K562 (cell line): Measurements from ENCODE around the gene EHD2. TPM values are rescaled to one million over a fixed set of nuclear protein-coding genes. Genes with fewer than 3 reads are reported as not detected.

Experiments used
- ATAC-seq: fragments of 200-7000 bp; cut with Tn5 transposase; 3 replicates; pipeline ENCODE4 v1.9.1; 2020; ENCODE audit warnings: moderate library complexity
- BruUV-seq: library from RNA; stranded (reverse); fragments of 400-500 nt; replicated peaks from 2 replicates; lab custom pipeline; 2021; lab: Mats Ljungman, UMichigan
- CTCF ChIA-PET: fragments of 300-600 bp; formaldehyde crosslinking; extraction: SDS; loops from one replicate; lab custom pipeline; 2021; ENCODE audit warnings: low intra/inter-chr PET ratio; lab: Yijun Ruan, JAX
- POLR2A ChIA-PET: fragments of 300-600, 350-650 bp; sonication (Branson Sonifier 250); formaldehyde crosslinking; extraction: SDS; loops from one replicate; lab custom pipeline; 2021; ENCODE audit warnings: antibody characterized with exemption, inconsistent platforms; lab: Yijun Ruan, JAX
- DNase-seq, 4 experiments: peaks; one replicate each; pipeline versions ENCODE4 v3.0.0 to v3.0.0-alpha.2; 2011 to 2018; ENCODE audit warnings: low spot score in 3 of 4, mixed read lengths in 3 of 4; ENCODE audit errors: extremely low read depth in 1 of 4
- FAIRE-seq: peaks from 2 replicates; lab custom pipeline; 2011; peaks lifted over from hg19 to GRCh38; lab: Jason Lieb, UNC
- H2AFZ ChIP-seq: 2 replicates; pipeline ENCODE4 v1.6.0; 2011; ENCODE audit warnings: low read depth, low read length, control low read depth, inconsistent platforms
- H3K27ac ChIP-seq: fragments of 200-600 bp; 3 replicates; pipeline ENCODE4 v1.8.0; 2011; ENCODE audit warnings: low read depth, mild to moderate bottlenecking, control low read depth, inconsistent platforms, low read length, moderate library complexity, mixed read lengths; ENCODE audit errors: extremely low read depth
- H3K27me3 ChIP-seq, 2 experiments: fragments of 300-600 bp in 1 of 2; 2 replicates in 1 of 2; 3 replicates in 1 of 2; pipeline versions ENCODE4 v1.6.0 to v1.8.0; 2011; ENCODE audit warnings: inconsistent platforms in 2 of 2, low read length in 2 of 2, mild to moderate bottlenecking in 1 of 2, mixed read lengths in 1 of 2, moderate library complexity in 1 of 2; ENCODE audit not compliant: control insufficient read depth in 2 of 2, insufficient read depth in 2 of 2
- H3K36me3 ChIP-seq: fragments of 300-600 bp; 3 replicates; pipeline ENCODE4 v1.8.0; 2011; ENCODE audit warnings: mild to moderate bottlenecking, low read length, inconsistent platforms; ENCODE audit not compliant: control insufficient read depth, insufficient read depth
- H3K4me1 ChIP-seq, 2 experiments: fragments of 200-600 bp in 1 of 2; replicated peaks in 1 of 2; 2 replicates in 1 of 2; 3 replicates in 1 of 2; pipeline versions ENCODE4 v1.5.1 to v1.8.0; 2011; ENCODE audit warnings: inconsistent platforms in 2 of 2, low read length in 2 of 2, mild to moderate bottlenecking in 1 of 2, mixed read lengths in 1 of 2, moderate library complexity in 1 of 2; ENCODE audit not compliant: control insufficient read depth in 2 of 2, insufficient read depth in 2 of 2
- H3K4me2 ChIP-seq: 2 replicates; pipeline ENCODE4 v1.6.1; 2011; ENCODE audit warnings: low read length, control low read depth, inconsistent platforms, mixed read lengths; ENCODE audit not compliant: insufficient read depth
- H3K4me3 ChIP-seq: fragments of 200-600 bp; sonication (generic), shearing (Covaris generic); 2 replicates; pipeline ENCODE4 v1.5.1; 2016; ENCODE audit warnings: control low read depth, inconsistent platforms
- H3K79me2 ChIP-seq: fragments of 200-600 bp; 3 replicates; pipeline ENCODE4 v1.8.0; 2011; ENCODE audit warnings: low read length, inconsistent platforms; ENCODE audit not compliant: control insufficient read depth, insufficient read depth
- H3K9ac ChIP-seq, 2 experiments: 2 replicates each; pipeline versions ENCODE4 v1.6.0 to v1.6.1; 2011; ENCODE audit warnings: low read depth in 2 of 2, low read length in 2 of 2, control low read depth in 1 of 2, inconsistent platforms in 1 of 2, mild to moderate bottlenecking in 1 of 2, mixed read lengths in 1 of 2; ENCODE audit not compliant: insufficient read depth in 1 of 2
- H3K9me1 ChIP-seq: one replicate; pipeline ENCODE4 v1.6.0; 2011; ENCODE audit warnings: inconsistent platforms, mild to moderate bottlenecking, low read length, moderate library complexity; ENCODE audit not compliant: control insufficient read depth, insufficient read depth
- H3K9me3 ChIP-seq: replicated peaks from 2 replicates; pipeline ENCODE4 v1.5.1; 2011; ENCODE audit warnings: low read depth, low read length, inconsistent platforms; ENCODE audit not compliant: control insufficient read depth, insufficient read depth
- H4K20me1 ChIP-seq: replicated peaks from 2 replicates; pipeline ENCODE4 v1.6.1; 2011; ENCODE audit warnings: low read length, inconsistent platforms, mixed read lengths; ENCODE audit not compliant: control insufficient read depth, insufficient read depth
- DDX20 ChIP-seq: fragments of 450-650 bp; IDR thresholded peaks from 2 replicates; pipeline ENCODE4 v1.6.1; 2016; ENCODE audit warnings: missing genetic modification characterization, low read depth, mild to moderate bottlenecking, missing compliant biosample characterization, moderate library complexity
- GTF2F1 ChIP-seq: IDR thresholded peaks from 2 replicates; pipeline ENCODE4 v1.6.1; 2011; ENCODE audit warnings: low read depth, low read length, improper control_type of control experiment
- KDM1A ChIP-seq, 2 experiments: fragments of 450-650 bp; IDR thresholded peaks; 2 replicates each; pipeline ENCODE4 v1.6.1; 2016; ENCODE audit warnings: mild to moderate bottlenecking in 2 of 2
- NR1H2 ChIP-seq: sonication (generic); formaldehyde crosslinking; IDR thresholded peaks from 2 replicates; pipeline ENCODE4 v1.4.0; 2020; ENCODE audit warnings: mild to moderate bottlenecking, missing genetic modification reagents
- RBM34 ChIP-seq: fragments of 200-400 bp; formaldehyde crosslinking; IDR thresholded peaks from 2 replicates; pipeline ENCODE4 v1.6.1; 2018; ENCODE audit warnings: low read length, borderline replicate concordance; ENCODE audit not compliant: insufficient read depth
- RFX7 ChIP-seq: fragments of 250-450 bp; sonication (Bioruptor Pico); IDR thresholded peaks from 2 replicates; pipeline ENCODE4 v1.5.1; 2021; ENCODE audit warnings: mild to moderate bottlenecking
- SP1 ChIP-seq: sonication (generic); formaldehyde crosslinking; IDR thresholded peaks from 2 replicates; pipeline ENCODE4 v1.8.1; 2022; ENCODE audit warnings: mild to moderate bottlenecking, missing genetic modification reagents
- ZKSCAN1 ChIP-seq: fragments of 150-350 bp; IDR thresholded peaks from 2 replicates; pipeline ENCODE4 v1.6.1; 2016; ENCODE audit warnings: low read depth, low read length
- WGBS: fragments of 100-300 bp; shearing (Covaris generic); methylation state at CpG from one replicate; pipeline ENCODE4 v1.1.6; 2016; ENCODE audit warnings: low coverage, mixed read lengths; ENCODE audit not compliant: insufficient coverage; ENCODE audit errors: missing lambda C conversion rate; 5-methylcytosine and 5-hydroxymethylcytosine counted together
- in situ Hi-C: fragments of 300-500 bp; cut with MboI; formaldehyde crosslinking; loops from 4 replicates; pipeline ENCODE4 v1.15.0; 2018; ENCODE audit warnings: inconsistent platforms, mixed read lengths
- intact Hi-C: fragments of 100-400 bp; cut with micrococcal nuclease; formaldehyde crosslinking; loops from 2 replicates; pipeline ENCODE4 v1.14.2; 2022
- polyA plus RNA-seq, 8 experiments: library from polyadenylated mRNA; depleted of rRNA in 4 of 8; stranded (reverse) in 5 of 8; unstranded in 3 of 8; fragments of >200 nt; fragmentation: Nextera tagmentation in 2 of 8; fragmentation: Illumina TruSeq in 1 of 8; extraction: Ambion mirVana in 2 of 8; extraction: Trizol in 1 of 8; gene quantifications; 2 replicates each; pipeline versions ENCODE4 v1.2.1 to v1.2.3, GENCODE V29; 2011 to 2014; ENCODE audit warnings: inconsistent platforms in 1 of 8, missing spikeins in 1 of 8
- total RNA-seq, 7 experiments: library from RNA; depleted of rRNA in 6 of 7; stranded (reverse); fragments of >200 nt in 6 of 7; fragmentation: Illumina TruSeq in 2 of 7; extraction: Trizol in 2 of 7; gene quantifications; 2 replicates each; pipeline versions ENCODE4 v1.2.1 to v1.2.3, GENCODE V29; 2011 to 2021; ENCODE audit warnings: low replicate concordance in 1 of 7
- TF ChIP-seq, protein P1 (sequence below): fragments of 450-650 bp; conservative IDR thresholded peaks from 2 replicates; pipeline ENCODE4 v1.6.1; 2016; ENCODE audit warnings: missing genetic modification characterization, low read depth, mild to moderate bottlenecking, missing compliant biosample characterization, moderate library complexity
- TF ChIP-seq, protein P2 (sequence below): fragments of 250-450 bp; sonication (Bioruptor Pico); IDR thresholded peaks from 2 replicates; pipeline ENCODE4 v1.5.0; 2021
- TF ChIP-seq, protein P3 (sequence below): sonication (generic); formaldehyde crosslinking; IDR thresholded peaks from 2 replicates; pipeline ENCODE4 v1.9.0; 2022; ENCODE audit warnings: mild to moderate bottlenecking, missing genetic modification reagents
- TF ChIP-seq, protein P4 (sequence below): fragments of 450-650 bp; formaldehyde crosslinking; IDR thresholded peaks from 2 replicates; pipeline ENCODE4 v1.4.0; 2020; ENCODE audit warnings: mild to moderate bottlenecking, moderate library complexity

Gene EHD2
- total and polyA plus RNA-seq, 9 of the 15 experiments (the other 6 are each of a cell fraction or from before 2014, with no cell fraction given) = 1.7 to 32.2 (median 3.0) TPM

DNA sequence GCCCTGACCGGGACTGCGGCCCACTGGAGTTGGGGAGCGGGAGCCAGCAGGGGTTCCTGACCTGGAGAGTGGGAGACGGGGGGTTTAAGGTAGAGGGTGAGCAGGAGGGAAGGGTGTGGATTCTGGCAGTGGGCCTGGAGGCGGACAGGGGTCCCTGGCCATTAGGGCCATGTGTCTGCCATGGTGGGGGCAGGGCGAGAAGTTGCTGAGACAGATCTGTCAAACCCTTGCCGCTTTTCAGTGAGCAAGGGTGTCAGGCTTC, 53.1 kb downstream of the EHD2 start:
- Histone ChIP-seq H4K20me1 (peaks cover 2% of the 10 kb centered on the region; the same call in 1 of the 2 replicates), H3K4me2 (no peak overlapping the region), H3K27ac (no peak overlapping the region), H3K79me2 (no peaks in the 10 kb centered on the region)
- CTCF ChIA-PET = interaction anchor here (2.0 to 2.2 kb wide), 2 partner anchors 22 to 24 kb away, joined by 9 to 30 read pairs; no protein-coding TSS in a partner anchor
- no peak for TF ChIP-seq NR1H2 (CRISPR knock-in tag)
- no peak for TF ChIP-seq RBM34
- TF ChIP-seq KDM1A (IDR thresholded peaks at IDR 0.05) = no peak
- TF ChIP-seq DDX20 (tag) = no peak
- TF ChIP-seq ZKSCAN1 = no peak
- TF ChIP-seq, protein P1, sequence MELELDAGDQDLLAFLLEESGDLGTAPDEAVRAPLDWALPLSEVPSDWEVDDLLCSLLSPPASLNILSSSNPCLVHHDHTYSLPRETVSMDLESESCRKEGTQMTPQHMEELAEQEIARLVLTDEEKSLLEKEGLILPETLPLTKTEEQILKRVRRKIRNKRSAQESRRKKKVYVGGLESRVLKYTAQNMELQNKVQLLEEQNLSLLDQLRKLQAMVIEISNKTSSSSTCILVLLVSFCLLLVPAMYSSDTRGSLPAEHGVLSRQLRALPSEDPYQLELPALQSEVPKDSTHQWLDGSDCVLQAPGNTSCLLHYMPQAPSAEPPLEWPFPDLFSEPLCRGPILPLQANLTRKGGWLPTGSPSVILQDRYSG (tag) = no peak
- TF ChIP-seq, protein P2, sequence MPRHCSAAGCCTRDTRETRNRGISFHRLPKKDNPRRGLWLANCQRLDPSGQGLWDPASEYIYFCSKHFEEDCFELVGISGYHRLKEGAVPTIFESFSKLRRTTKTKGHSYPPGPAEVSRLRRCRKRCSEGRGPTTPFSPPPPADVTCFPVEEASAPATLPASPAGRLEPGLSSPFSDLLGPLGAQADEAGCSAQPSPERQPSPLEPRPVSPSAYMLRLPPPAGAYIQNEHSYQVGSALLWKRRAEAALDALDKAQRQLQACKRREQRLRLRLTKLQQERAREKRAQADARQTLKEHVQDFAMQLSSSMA (CRISPR knock-in tag) = no peak
- TF ChIP-seq, protein P3, sequence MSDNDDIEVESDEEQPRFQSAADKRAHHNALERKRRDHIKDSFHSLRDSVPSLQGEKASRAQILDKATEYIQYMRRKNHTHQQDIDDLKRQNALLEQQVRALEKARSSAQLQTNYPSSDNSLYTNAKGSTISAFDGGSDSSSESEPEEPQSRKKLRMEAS = no peak
- TF ChIP-seq, protein P4, sequence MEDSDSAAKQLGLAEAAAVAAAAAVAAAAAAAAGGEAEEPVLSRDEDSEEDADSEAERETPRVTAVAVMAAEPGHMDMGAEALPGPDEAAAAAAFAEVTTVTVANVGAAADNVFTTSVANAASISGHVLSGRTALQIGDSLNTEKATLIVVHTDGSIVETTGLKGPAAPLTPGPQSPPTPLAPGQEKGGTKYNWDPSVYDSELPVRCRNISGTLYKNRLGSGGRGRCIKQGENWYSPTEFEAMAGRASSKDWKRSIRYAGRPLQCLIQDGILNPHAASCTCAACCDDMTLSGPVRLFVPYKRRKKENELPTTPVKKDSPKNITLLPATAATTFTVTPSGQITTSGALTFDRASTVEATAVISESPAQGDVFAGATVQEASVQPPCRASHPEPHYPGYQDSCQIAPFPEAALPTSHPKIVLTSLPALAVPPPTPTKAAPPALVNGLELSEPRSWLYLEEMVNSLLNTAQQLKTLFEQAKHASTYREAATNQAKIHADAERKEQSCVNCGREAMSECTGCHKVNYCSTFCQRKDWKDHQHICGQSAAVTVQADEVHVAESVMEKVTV = no peak
- no peak for TF ChIP-seq SP1 (CRISPR knock-in tag)
- TF ChIP-seq GTF2F1 = no peak
- no peak for TF ChIP-seq RFX7
- TF ChIP-seq, all 486 proteins: peak for 0
- no peaks in the 10 kb centered on the region for H3K36me3 ChIP-seq
- FAIRE-seq = no peak
- WGBS = 52% methylated on average over 6 of the region's 7 CpGs
- H3K4me3 ChIP-seq = no peak overlapping the region
- ATAC-seq = no peak
- no peaks in the 10 kb centered on the region for H3K27me3 ChIP-seq
- peaks cover 5 to 25% of the 10 kb centered on the region in 2 experiments; a peak in 3 of 5 replicates for H3K4me1 ChIP-seq
- no peaks in the 10 kb centered on the region for H3K9me3 ChIP-seq
- H3K9me1 ChIP-seq = no peaks in the 10 kb centered on the region
- no peak for DNase-seq
- intact Hi-C loops (loop anchor here (1.0 kb wide), 1 partner anchor 22 kb away; no protein-coding TSS in a partner anchor), in situ Hi-C loops (no loop called here)
- H2AFZ ChIP-seq = no peak overlapping the region
- POLR2A ChIA-PET = interaction anchor here (1.0 to 2.5 kb wide), 4 partner anchors 10 to 23 kb away, joined by 3 to 15 read pairs (median 5); partner anchors contain the start of gene NOP53
- no TSS peak for BruUV-seq
- peak overlapping the region in 1 of 2 experiments; percentile 60; a peak in 1 of 4 replicates for H3K9ac ChIP-seq
